ENCODE data around the gene MAN1A1.

Gene MAN1A1

GRCh38 chr6:119255492-119255891, 94.1 kb downstream of the MAN1A1 start:
- Histone ChIP-seq H3K4me3 (ENCODE audit: low read length) (no peak overlapping the region), H3K9me3 (ENCODE audit: control insufficient read depth, low read length) (no peaks in the 10 kb centered on the region), H3K36me3 (ENCODE audit: control insufficient read depth, insufficient read depth, low read length) (no peaks in the 10 kb centered on the region), H3K4me1 (ENCODE audit: control insufficient read depth, insufficient read depth, low read length) (peaks cover 7% of the 10 kb centered on the region), H3K27me3 (ENCODE audit: control insufficient read depth, insufficient read depth, low read length) (no peaks in the 10 kb centered on the region), H3K9ac (ENCODE audit: low read length) (no peak overlapping the region)

- Histone ChIP-seq H3K27me3 (ENCODE audit: control insufficient read depth, insufficient read depth, low read length) (no peaks in the 10 kb centered on the region), H3K9me3 (ENCODE audit: control insufficient read depth, low read length) (no peaks in the 10 kb centered on the region), H3K9ac (ENCODE audit: low read length) (no peak overlapping the region), H3K36me3 (ENCODE audit: control insufficient read depth, insufficient read depth, low read length) (no peaks in the 10 kb centered on the region), H3K4me1 (ENCODE audit: control insufficient read depth, insufficient read depth, low read length) (no peaks in the 10 kb centered on the region), H3K4me3 (ENCODE audit: low read length) (no peak overlapping the region)
Observed at GRCh38 chr6:119250036-119250435, 99.5 kb downstream of the MAN1A1 start.

GRCh38 chr6:119249319-119249718, 100.2 kb downstream of the MAN1A1 start:
- H3K4me3 ChIP-seq (ENCODE audit: low read length), result no peak overlapping the region
- no peak overlapping the region for H3K9ac ChIP-seq (ENCODE audit: low read length)
- H3K27me3 ChIP-seq (ENCODE audit: control insufficient read depth, insufficient read depth, low read length), result no peaks in the 10 kb centered on the region
- no peaks in the 10 kb centered on the region for H3K36me3 ChIP-seq (ENCODE audit: control insufficient read depth, insufficient read depth, low read length)
- H3K4me1 ChIP-seq (ENCODE audit: control insufficient read depth, insufficient read depth, low read length), result no peaks in the 10 kb centered on the region
- H3K9me3 ChIP-seq (ENCODE audit: control insufficient read depth, low read length), result no peaks in the 10 kb centered on the region

- no peak overlapping the region for H3K9ac ChIP-seq (ENCODE audit: low read length)
- no peaks in the 10 kb centered on the region for H3K27me3 ChIP-seq (ENCODE audit: control insufficient read depth, insufficient read depth, low read length)
- no peaks in the 10 kb centered on the region for H3K9me3 ChIP-seq (ENCODE audit: control insufficient read depth, low read length)
- H3K36me3 ChIP-seq (ENCODE audit: control insufficient read depth, insufficient read depth, low read length), result no peaks in the 10 kb centered on the region
- H3K4me3 ChIP-seq (ENCODE audit: low read length), result no peak overlapping the region
- no peaks in the 10 kb centered on the region for H3K4me1 ChIP-seq (ENCODE audit: control insufficient read depth, insufficient read depth, low read length)
Observed at GRCh38 chr6:119247504-119247903, 102.1 kb downstream of the MAN1A1 start.

- peaks cover 6% of the 10 kb centered on the region for H3K4me1 ChIP-seq (ENCODE audit: control insufficient read depth, insufficient read depth, low read length)
Observed at GRCh38 chr6:119243657-119244056, 105.9 kb downstream of the MAN1A1 start.

GRCh38 chr6:119243037-119243436, 106.5 kb downstream of the MAN1A1 start:
- Histone ChIP-seq H3K9me3 (ENCODE audit: control insufficient read depth, low read length) (no peaks in the 10 kb centered on the region), H3K4me1 (ENCODE audit: control insufficient read depth, insufficient read depth, low read length) (peaks cover 6% of the 10 kb centered on the region), H3K4me3 (ENCODE audit: low read length) (no peak overlapping the region), H3K27me3 (ENCODE audit: control insufficient read depth, insufficient read depth, low read length) (no peaks in the 10 kb centered on the region), H3K36me3 (ENCODE audit: control insufficient read depth, insufficient read depth, low read length) (no peaks in the 10 kb centered on the region), H3K9ac (ENCODE audit: low read length) (no peak overlapping the region)

More at GRCh38 chr6:119243657-119244056, 105.9 kb downstream of the MAN1A1 start:
- no peaks in the 10 kb centered on the region for H3K9me3 ChIP-seq (ENCODE audit: control insufficient read depth, low read length)
- H3K27me3 ChIP-seq (ENCODE audit: control insufficient read depth, insufficient read depth, low read length), result no peaks in the 10 kb centered on the region
- no peaks in the 10 kb centered on the region for H3K36me3 ChIP-seq (ENCODE audit: control insufficient read depth, insufficient read depth, low read length)
- H3K9ac ChIP-seq (ENCODE audit: low read length), result no peak overlapping the region
- H3K4me3 ChIP-seq (ENCODE audit: low read length), result no peak overlapping the region

- Histone ChIP-seq H3K9me3 (ENCODE audit: control insufficient read depth, low read length) (no peaks in the 10 kb centered on the region), H3K27me3 (ENCODE audit: control insufficient read depth, insufficient read depth, low read length) (no peaks in the 10 kb centered on the region), H3K36me3 (ENCODE audit: control insufficient read depth, insufficient read depth, low read length) (no peaks in the 10 kb centered on the region), H3K9ac (ENCODE audit: low read length) (no peak overlapping the region), H3K4me1 (ENCODE audit: control insufficient read depth, insufficient read depth, low read length) (peaks cover 6% of the 10 kb centered on the region), H3K4me3 (ENCODE audit: low read length) (no peak overlapping the region)
Observed at GRCh38 chr6:119241540-119242309, 107.8 kb downstream of the MAN1A1 start.

GRCh38 chr6:119241111-119241465, 108.5 kb downstream of the MAN1A1 start:
- Histone ChIP-seq H3K9me3 (ENCODE audit: control insufficient read depth, low read length) (no peaks in the 10 kb centered on the region), H3K9ac (ENCODE audit: low read length) (no peak overlapping the region), H3K4me3 (ENCODE audit: low read length) (no peak overlapping the region)

GRCh38 chr6:119240257-119241110, 109.1 kb downstream of the MAN1A1 start:
- Histone ChIP-seq H3K36me3 (ENCODE audit: control insufficient read depth, insufficient read depth, low read length) (no peaks in the 10 kb centered on the region), H3K9me3 (ENCODE audit: control insufficient read depth, low read length) (no peaks in the 10 kb centered on the region), H3K9ac (ENCODE audit: low read length) (no peak overlapping the region), H3K4me1 (ENCODE audit: control insufficient read depth, insufficient read depth, low read length) (peaks cover 6% of the 10 kb centered on the region), H3K27me3 (ENCODE audit: control insufficient read depth, insufficient read depth, low read length) (no peaks in the 10 kb centered on the region), H3K4me3 (ENCODE audit: low read length) (no peak overlapping the region)

More at GRCh38 chr6:119241111-119241465, 108.5 kb downstream of the MAN1A1 start:
- no peaks in the 10 kb centered on the region for H3K36me3 ChIP-seq (ENCODE audit: control insufficient read depth, insufficient read depth, low read length)
- peaks cover 6% of the 10 kb centered on the region for H3K4me1 ChIP-seq (ENCODE audit: control insufficient read depth, insufficient read depth, low read length)
- H3K27me3 ChIP-seq (ENCODE audit: control insufficient read depth, insufficient read depth, low read length), result no peaks in the 10 kb centered on the region

- Histone ChIP-seq H3K4me3 (ENCODE audit: low read length) (no peak overlapping the region), H3K9me3 (ENCODE audit: control insufficient read depth, low read length) (no peaks in the 10 kb centered on the region), H3K36me3 (ENCODE audit: control insufficient read depth, insufficient read depth, low read length) (no peaks in the 10 kb centered on the region), H3K4me1 (ENCODE audit: control insufficient read depth, insufficient read depth, low read length) (peaks cover 6% of the 10 kb centered on the region), H3K9ac (ENCODE audit: low read length) (no peak overlapping the region), H3K27me3 (ENCODE audit: control insufficient read depth, insufficient read depth, low read length) (no peaks in the 10 kb centered on the region)
Observed at GRCh38 chr6:119237177-119237715, 112.3 kb downstream of the MAN1A1 start.

- no peaks in the 10 kb centered on the region for H3K36me3 ChIP-seq (ENCODE audit: control insufficient read depth, insufficient read depth, low read length)
- no peak overlapping the region for H3K4me3 ChIP-seq (ENCODE audit: low read length)
- H3K4me1 ChIP-seq (ENCODE audit: control insufficient read depth, insufficient read depth, low read length), result no peaks in the 10 kb centered on the region
- no peak overlapping the region for H3K9ac ChIP-seq (ENCODE audit: low read length)
- H3K27me3 ChIP-seq (ENCODE audit: control insufficient read depth, insufficient read depth, low read length), result no peaks in the 10 kb centered on the region
- no peaks in the 10 kb centered on the region for H3K9me3 ChIP-seq (ENCODE audit: control insufficient read depth, low read length)
Observed at GRCh38 chr6:119234941-119235340, 114.6 kb downstream of the MAN1A1 start.

- no peak overlapping the region for H3K9ac ChIP-seq (ENCODE audit: low read length)
- no peaks in the 10 kb centered on the region for H3K27me3 ChIP-seq (ENCODE audit: control insufficient read depth, insufficient read depth, low read length)
- no peaks in the 10 kb centered on the region for H3K9me3 ChIP-seq (ENCODE audit: control insufficient read depth, low read length)
- no peaks in the 10 kb centered on the region for H3K36me3 ChIP-seq (ENCODE audit: control insufficient read depth, insufficient read depth, low read length)
- no peak overlapping the region for H3K4me3 ChIP-seq (ENCODE audit: low read length)
- no peaks in the 10 kb centered on the region for H3K4me1 ChIP-seq (ENCODE audit: control insufficient read depth, insufficient read depth, low read length)
Observed at GRCh38 chr6:119234457-119234856, 115.1 kb downstream of the MAN1A1 start.

Measured in mucosa of stomach (tissue), 1 donor.